GM19238 (cell line): Measurements from ENCODE around the gene AMZ1.
"Not testable (repeated sequence)": the region's sequence is repeated elsewhere in the genome, so short reads cannot be mapped to it uniquely, and the experiment has no call there.

Source experiments
- DNase-seq: peaks from one replicate; pipeline ENCODE4 v3.0.0; 2011; ENCODE audit warnings: low spot score; ENCODE audit not compliant: insufficient read length

Gene AMZ1

GRCh38 chr7:2689951-2690705 is 2.1 kb downstream of the AMZ1 start:
- DNase-seq = no peak

DNA sequence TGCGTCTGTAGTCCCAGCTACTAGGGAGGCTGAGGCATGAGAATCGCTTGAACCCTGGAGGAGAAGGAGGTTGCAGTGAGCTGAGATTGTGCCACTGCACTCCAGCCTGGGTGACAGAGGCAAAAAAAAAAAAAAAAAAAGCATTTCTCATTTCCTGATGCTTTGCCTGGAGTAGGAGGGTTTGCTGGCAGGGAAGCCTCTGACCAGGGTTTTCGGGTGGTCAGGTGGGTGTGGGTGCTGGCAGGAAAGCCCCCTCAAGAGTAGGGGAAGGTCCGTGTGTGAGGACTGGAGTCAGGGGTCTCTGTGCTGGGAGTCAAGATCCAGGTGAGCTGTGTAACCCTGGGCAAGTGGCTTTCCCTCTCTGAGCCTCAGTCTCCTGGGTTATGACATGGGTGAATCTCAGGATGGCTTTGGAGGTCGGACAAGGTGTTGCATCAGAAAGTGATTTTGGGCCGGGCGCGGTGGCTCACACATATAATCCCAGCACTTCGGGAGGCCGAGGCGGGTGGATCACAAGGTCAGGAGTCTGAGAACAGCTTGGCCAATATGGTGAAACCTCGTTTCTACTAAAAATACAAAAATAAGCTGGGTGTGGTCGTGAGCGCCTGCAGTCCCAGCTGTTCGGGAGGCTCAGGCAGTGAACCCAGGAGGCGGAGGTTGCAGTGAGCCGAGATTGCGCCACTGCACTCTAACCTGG is 3.2 kb downstream of the AMZ1 start:
- no peak for DNase-seq

DNA sequence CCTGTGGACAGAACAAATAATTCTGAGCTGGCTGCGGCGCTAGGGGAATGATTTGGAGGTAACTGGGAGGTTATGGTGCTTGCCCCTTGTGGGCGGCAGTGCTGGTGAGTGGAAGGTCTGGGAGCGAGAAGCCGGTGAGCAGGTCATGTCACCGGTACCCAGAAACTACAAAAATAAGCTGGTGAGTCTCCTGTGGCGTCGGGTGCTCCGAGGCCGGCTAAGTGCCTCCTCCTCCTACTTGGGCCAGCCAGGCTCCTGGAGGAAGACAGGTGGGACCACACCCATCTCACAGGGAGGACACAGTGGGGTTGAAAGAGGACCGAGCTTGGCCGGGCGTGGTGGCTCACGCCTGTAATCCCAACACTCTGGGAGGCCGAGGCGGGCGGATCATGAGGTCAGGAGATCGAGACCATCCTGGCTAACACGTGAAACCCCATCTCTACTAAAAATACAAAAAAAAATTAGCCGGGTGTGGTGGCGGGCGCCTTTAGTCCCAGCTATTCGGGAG is 4.0 kb downstream of the AMZ1 start:
- not testable (repeated sequence) for DNase-seq

DNA sequence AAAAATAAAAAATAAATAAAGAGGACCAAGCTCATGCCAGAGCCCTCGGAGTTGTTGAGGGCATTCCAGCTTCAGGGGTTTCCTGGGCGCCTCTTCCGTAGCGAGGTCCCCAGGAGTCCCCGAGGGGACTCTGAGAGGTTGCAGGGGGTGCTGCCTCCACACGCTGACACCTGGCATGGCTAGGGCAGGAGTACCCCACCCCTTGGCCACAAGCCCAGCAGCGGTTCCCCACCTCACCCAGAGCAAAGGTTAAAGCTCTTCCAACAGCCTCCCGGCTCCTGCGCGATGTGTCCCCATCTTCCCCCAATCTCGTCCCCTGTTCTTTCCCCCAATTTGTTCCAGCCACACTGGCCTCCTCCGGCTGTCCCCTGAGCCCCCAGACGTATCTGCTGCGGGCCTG is 4.5 kb downstream of the AMZ1 start:
- DNase-seq = no peak

DNA sequence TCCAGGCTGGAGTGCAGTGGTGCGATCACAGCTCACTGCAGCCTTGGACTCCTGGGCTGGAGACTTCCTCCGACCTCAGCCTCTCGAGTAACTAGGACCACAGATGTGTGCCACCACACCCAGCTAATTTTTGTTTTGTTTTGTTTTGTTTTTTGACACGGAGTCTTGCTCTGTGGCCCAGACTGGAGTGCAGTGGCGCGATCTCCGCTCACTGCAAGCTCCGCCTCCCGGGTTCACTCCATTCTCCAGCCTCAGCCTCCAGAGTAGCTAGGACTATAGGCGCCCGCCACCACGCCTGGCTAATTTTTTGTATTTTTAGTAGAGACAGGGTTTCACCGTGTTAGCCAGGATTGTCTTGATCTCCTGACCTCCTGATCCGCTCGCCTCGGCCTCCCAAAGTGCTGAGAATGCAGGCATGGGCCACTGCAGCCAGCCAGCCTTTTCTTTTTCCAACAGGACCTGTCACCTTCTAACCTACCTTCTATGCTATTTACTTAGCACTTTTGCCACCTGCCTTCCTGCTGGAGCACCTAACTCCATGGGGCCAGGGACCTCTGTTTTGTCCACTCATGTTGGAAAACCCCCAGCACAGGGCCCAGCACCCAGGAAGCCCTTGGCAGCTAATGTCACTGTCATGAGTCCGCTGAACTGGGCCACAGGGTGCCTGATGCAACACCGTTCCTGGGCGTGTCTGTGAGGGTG is 5.6 kb downstream of the AMZ1 start:
- DNase-seq = not testable (repeated sequence)

GRCh38 chr7:2694122-2694436 is 6.1 kb downstream of the AMZ1 start:
- not testable (repeated sequence) for DNase-seq

DNA sequence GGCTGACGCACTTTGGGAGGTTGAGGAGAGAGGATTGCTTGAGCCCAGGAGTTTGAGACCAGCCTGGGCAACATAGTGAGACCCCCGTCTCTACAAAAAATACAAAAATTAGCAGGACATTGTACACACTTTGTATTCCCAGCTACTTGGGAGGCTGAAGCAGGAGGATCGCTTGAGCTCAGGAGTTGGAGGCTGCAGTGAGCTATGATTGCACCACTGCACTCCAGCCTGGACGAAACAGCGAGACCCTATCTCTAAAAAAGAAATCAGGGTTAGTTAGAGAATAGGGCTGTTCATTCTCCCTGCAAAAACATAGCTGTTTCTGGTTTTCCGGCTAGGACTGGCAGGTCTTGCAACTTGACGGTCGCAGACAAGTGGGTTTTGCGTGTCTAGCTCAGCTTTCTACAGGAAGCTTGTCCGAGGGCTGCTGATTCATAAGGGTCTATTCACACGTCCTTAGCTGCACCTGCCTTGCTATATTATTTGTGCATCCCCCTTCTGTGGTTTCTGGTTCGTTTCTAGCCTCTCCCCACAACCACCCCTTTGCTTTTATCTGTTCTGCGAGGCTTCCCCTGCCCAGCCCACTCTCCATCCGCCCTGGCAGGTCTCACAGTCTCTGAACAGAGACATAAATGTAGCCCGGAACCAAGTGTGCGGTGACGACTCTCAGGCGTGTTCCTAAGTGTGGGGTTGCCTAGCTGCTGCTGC is 10.7 kb downstream of the AMZ1 start:
- DNase-seq = peak; percentile 97

GRCh38 chr7:2699289-2699620 is 11.3 kb downstream of the AMZ1 start:
- DNase-seq = no peak

DNA sequence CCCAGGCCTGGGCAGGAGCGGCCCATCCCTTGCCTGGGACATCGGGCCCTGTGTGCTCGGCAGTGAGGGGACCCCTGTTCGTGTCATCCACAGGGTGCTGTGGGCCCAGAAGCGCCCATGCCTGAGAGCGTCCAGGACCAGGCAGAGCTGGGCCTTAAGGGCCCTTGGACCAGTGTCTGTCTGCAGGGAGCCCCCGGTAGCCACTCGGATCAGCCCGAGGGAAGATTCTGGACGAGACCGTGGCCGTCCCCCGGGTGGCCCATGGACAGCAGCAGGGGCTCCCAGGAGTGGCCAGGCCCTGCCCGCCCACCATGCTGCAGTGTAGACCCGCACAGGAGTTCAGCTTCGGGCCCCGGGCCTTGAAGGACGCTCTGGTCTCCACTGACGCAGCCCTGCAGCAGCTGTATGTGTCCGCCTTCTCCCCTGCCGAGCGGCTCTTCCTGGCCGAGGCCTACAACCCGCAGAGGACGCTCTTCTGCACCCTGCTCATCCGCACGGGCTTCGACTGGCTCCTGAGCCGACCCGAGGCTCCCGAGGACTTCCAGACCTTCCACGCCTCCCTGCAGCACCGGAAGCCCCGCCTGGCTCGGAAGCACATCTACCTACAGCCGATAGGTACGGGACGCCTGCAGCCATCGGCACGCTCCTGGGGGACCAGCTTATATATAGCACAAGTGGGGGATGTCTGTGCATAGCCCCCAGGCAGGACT is 12.3 kb downstream of the AMZ1 start:
- DNase-seq = no peak

DNA sequence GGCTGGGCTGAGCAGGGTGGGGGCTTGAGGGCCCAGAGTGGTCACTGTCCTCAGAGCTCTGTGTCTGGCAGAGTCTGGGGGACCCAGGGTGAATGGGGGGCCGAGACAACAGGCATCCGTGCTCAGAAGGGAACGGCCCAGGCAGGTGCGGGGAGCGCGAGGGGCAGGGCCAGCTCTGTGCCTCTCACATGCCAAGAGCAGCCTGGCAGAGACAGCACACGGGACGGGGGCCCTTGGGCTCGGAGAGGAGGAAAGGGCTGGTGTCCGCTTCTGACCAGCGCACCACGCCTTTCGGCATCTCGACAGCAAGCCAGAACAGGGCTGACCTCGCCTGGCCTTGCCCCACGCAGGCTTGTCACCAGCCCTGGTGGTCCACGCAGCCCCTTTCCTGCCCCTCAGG is 13.4 kb downstream of the AMZ1 start:
- DNase-seq = no peak

- DNase-seq = no peak
These were observed 14.0 kb downstream of the AMZ1 start for GRCh38 chr7:2701832-2702593.

DNA sequence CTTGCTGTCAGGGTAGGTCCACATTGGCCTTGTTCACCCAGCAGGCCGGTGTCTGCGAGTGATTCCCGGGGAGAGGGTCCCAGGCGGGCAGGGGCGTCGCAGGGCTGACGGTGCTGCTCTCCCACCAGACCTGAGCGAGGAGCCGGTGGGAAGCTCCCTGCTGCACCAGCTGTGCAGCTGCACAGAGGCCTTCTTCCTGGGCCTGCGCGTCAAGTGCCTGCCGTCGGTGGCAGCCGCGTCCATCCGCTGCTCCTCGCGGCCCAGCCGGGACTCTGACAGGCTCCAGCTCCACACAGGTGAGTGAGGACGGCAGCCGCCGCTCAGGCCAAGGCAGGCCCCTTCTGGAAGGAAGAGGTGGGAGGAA is 14.6 kb downstream of the AMZ1 start:
- DNase-seq = no peak

DNA sequence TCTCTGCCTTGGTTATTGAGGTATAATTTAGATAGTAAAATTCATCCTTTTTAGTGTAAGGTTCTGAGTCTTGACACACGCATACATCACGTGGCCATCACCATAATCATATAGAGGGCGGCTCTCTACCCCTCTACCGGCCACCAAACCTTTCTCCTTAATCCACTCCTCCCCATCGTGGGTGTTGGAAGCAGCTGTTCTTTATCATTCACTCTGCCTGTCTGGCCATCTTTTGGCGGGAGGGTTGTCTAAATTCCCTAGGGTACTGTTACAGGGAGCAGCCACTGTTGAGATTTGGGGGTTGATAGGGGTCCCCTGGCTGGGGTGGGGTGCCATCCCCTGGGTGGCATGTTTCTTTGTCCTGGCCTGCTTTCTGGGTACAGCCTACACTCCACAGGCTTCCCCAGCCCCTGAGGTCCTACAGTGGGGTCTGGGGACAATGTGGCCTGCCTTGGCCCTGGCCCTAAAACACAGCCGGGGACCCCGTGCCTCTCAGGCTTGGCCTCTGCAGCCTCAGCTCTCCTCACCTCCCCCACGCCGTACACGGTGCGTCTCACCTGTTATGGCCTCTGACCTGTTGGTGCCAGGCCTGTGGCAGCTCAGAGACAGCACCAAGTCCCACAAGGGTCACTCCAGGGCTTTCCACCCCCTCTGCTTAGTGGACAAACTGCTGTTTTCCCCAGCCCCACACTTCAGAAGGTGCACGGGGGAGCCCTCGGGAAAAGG is 17.5 kb downstream of the AMZ1 start:
- DNase-seq = no peak

DNA sequence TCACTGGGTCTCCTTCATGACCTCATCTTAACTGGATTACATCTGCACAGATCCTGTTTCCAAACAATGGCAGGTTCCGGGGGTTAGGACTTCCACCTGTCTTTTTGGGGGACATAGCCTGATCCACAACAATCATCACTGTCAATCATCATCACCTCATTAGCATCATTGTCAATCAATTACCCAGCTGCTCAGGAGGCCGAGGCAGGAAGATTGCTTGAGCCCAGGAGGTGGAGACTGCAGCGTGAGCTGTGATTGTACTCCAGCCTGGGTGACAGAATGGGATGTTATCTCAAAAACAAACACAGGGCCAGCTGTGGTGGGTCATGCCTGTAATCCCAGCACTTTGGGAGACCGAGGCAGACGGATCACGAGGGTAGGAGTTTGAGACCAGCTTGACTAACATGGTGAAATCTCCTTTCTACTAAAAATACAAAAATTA is 18.7 kb downstream of the AMZ1 start:
- DNase-seq = no peak

GRCh38 chr7:2707481-2707880 is 19.5 kb downstream of the AMZ1 start:
- no peak for DNase-seq

DNA sequence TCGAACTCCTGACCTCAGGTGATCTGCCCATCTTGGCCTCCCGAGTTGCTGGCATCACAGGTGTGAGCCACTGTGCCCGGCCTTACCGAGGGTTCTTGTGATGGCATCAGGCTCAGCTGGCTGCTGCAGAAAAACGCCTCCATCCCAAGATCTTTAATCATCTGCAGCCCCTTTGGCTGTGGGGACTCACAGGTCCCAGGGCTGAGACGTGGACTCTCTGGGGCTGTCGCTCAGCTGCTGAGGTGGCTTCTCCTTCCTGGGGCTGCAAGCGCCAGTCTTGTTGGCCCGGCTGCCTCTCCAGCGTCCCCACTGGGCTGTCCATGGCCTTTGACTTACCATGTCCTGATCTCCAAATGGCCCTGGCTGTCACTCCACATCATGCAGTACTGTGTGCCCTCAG is 20.0 kb downstream of the AMZ1 start:
- DNase-seq = no peak

DNA sequence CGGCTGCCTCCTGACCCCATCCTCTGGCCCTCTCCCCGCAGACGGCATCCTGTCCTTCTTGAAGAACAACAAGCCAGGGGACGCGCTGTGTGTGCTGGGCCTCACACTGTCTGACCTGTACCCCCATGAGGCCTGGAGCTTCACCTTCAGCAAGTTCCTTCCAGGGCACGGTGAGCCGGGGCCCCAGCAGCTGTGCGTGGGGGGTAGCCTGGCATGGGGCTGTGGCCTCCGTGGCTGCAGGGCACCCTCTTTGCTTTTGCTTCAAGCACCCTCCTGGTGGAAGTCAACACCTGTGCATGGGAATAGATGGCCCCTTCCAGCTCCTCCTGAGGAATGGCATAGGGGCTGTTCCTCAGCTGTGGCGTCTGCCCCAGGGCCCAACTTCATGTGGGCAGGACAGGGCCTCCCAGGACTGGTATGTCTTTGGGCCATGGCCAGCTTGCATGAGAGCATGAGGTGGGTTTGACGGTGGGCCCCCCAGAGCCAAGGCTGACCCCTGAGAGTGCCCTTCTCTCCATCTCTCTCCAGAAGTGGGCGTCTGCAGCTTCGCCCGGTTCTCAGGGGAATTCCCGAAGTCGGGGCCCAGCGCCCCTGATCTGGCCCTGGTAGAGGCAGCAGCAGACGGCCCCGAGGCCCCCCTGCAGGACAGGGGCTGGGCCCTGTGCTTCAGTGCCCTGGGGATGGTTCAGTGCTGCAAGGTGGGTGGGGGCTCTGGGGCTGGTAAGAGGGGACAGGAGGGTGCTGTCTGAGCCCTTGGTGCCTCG is 20.7 kb downstream of the AMZ1 start:
- no peak for DNase-seq

DNA sequence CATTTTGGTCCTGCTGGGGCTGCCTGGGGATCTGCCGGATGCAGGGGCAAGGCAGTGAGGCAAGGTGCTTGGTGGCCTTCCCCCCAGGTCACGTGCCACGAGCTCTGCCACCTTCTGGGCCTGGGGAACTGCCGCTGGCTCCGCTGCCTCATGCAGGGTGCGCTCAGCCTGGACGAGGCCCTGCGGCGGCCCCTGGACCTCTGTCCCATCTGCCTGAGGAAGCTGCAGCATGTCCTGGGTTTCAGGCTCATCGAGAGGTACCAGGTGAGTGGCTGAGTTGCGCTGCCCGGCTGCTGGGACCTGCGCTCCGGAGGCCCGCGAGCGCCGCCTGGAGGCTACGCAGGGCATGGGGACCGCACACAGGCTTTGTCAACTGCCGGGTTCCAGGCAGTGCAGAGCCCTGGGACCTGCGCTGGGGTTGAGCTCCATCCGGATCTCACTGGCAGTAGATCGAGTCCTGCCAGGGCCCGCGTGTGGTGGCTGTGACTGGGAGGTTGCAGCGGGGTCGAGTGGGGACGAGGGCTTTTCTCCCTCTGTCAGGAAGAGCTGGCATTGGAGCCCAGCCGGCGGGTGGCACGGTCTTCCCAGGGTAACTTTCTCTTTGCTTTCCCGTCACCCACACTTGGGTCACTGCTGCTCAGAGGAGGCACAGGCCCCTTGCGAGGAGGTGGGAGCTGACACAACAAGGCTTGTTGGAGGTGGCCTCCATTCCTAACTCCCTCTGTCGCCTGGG is 21.7 kb downstream of the AMZ1 start:
- peak; percentile 89 for DNase-seq

DNA sequence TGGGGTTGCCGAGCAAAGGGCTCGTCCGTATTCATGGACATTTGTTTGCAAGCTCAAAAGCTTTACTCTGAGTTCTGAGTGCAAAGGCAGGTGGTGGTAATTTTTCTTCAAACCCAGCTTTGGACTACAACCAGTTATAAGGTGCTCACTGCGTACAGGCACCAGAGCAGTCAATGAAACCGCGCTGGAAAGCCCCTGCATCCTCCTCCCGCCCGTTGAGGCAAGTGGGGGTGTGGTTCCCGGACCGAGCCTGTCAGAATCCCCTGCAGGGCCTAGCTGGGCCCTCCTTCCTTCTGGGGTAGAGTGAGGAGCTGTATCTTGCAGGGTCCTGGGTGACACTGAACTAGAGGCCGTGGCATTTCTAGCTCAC is 22.3 kb downstream of the AMZ1 start:
- DNase-seq = no peak
